Frontal cortex (tissue), 1 donor: ENCODE results near the gene CAPSL. TPM values are rescaled to one million over a fixed set of nuclear protein-coding genes. Genes with fewer than 3 reads are reported as not detected.

ENCODE experiments used
- small RNA-seq: library from RNA; depleted of rRNA; stranded (forward); fragments of <200 nt; gene quantifications from one replicate; pipeline ENCODE3, GENCODE V24; 2014
- total RNA-seq: library from RNA; depleted of rRNA; stranded (reverse); fragments of >200 nt; gene quantifications from one replicate; pipeline ENCODE4 v1.2.3, GENCODE V29; 2014

CAPSL gene
- total RNA-seq, 1 donor from 2014 or later, result not detected

Small RNA genes within 50 kb of the gene (small RNA-seq; reads per million reads assigned to genes)
- gene AC112204.1, result not detected

Other genes with a start within 250 kb of the CAPSL start
- gene IL7R, start 81.7 kb downstream of the CAPSL start, total RNA-seq, result 0.41 TPM
- not detected for gene UGT3A1, start 52.8 kb upstream of the CAPSL start, total RNA-seq
- gene UGT3A2, start 128.3 kb upstream of the CAPSL start, total RNA-seq, result 0.41 TPM
- gene LMBRD2, start 213.3 kb upstream of the CAPSL start, total RNA-seq, result 77.9 TPM
- 15.9 TPM for gene SKP2, start 213.5 kb upstream of the CAPSL start, total RNA-seq